HL-60 (cell line): Measurements from ENCODE around the gene TIMP2.
"Not testable (repeated sequence)": the region's sequence is repeated elsewhere in the genome, so short reads cannot be mapped to it uniquely, and the experiment has no call there.

ENCODE experiments used
- DNase-seq, 2 experiments: peaks; one replicate each; pipeline ENCODE4 v3.0.0-alpha.2; 2010 to 2020; ENCODE audit warnings: low read depth in 1 of 2, low spot score in 1 of 2
- H3K27ac ChIP-seq: fragments of 250-450 bp; sonication (Bioruptor Pico); replicated peaks from 2 replicates; pipeline ENCODE4 v1.5.1; 2020; ENCODE audit warnings: mild to moderate bottlenecking, moderate library complexity
- H3K27me3 ChIP-seq: fragments of 250-450 bp; sonication (Bioruptor Pico); 2 replicates; pipeline ENCODE4 v1.5.1; 2021; ENCODE audit warnings: mild to moderate bottlenecking, moderate library complexity; ENCODE audit not compliant: insufficient read depth, poor library complexity, severe bottlenecking
- H3K4me3 ChIP-seq: replicated peaks from 2 replicates; pipeline ENCODE4 v1.5.1; 2011; ENCODE audit warnings: mild to moderate bottlenecking, control low read depth, low read length; ENCODE audit not compliant: insufficient read depth
- CTCF ChIP-seq: IDR thresholded peaks from one replicate; pipeline ENCODE4 v1.5.1; 2011; ENCODE audit warnings: low read length, control low read depth, inconsistent platforms; ENCODE audit not compliant: insufficient read depth
- GABPA ChIP-seq: IDR thresholded peaks from 2 replicates; pipeline ENCODE4 v1.6.1; 2012; ENCODE audit warnings: low read depth
- POLR2AphosphoS5 ChIP-seq: IDR thresholded peaks from 2 replicates; pipeline ENCODE4 v1.6.1; 2012; ENCODE audit warnings: low read depth
- REST ChIP-seq: IDR thresholded peaks from 2 replicates; pipeline ENCODE4 v1.6.1; 2012; ENCODE audit warnings: low read depth; ENCODE audit not compliant: insufficient replicate concordance
- SPI1 ChIP-seq: IDR thresholded peaks from 2 replicates; pipeline ENCODE4 v1.6.1; 2012; ENCODE audit warnings: low read depth, mild to moderate bottlenecking, borderline replicate concordance

Gene TIMP2

GRCh38 chr17:78891406-78892061 lies 33.7 kb downstream of the TIMP2 start:
- Histone ChIP-seq H3K27me3 (no peaks in the 10 kb centered on the region), H3K4me3 (no peak overlapping the region), H3K27ac (peak overlapping the region; percentile 70)
- TF ChIP-seq GABPA (no peak), SPI1 (no peak), POLR2AphosphoS5 (no peak), CTCF (no peak), REST (no peak)
- DNase-seq, result no peak

GRCh38 chr17:78890498-78890897 lies 34.7 kb downstream of the TIMP2 start:
- peak; percentile 92 to 99 for DNase-seq
- H3K27ac ChIP-seq, result peak overlapping the region; percentile 70

GRCh38 chr17:78890096-78890495 lies 35.1 kb downstream of the TIMP2 start:
- not testable (repeated sequence) for H3K4me3 ChIP-seq, H3K27me3 ChIP-seq
- DNase-seq, result peak in 1 of 2 experiments; percentile 62
- H3K27ac ChIP-seq, result peak overlapping the region; percentile 70

More at GRCh38 chr17:78890498-78890897, 34.7 kb downstream of the TIMP2 start:
- TF ChIP-seq GABPA (no peak; the same call in 1 of the 2 replicates), SPI1 (peak; percentile 97), POLR2AphosphoS5 (peak; percentile 80)
- Histone ChIP-seq H3K4me3 (no peak overlapping the region), H3K27me3 (no peaks in the 10 kb centered on the region)

- DNase-seq, result no peak
- Histone ChIP-seq H3K27ac (peak overlapping the region; percentile 70), H3K4me3 (no peak overlapping the region), H3K27me3 (no peaks in the 10 kb centered on the region)
- no peak for TF ChIP-seq POLR2AphosphoS5
- TF ChIP-seq SPI1, result no peak
- TF ChIP-seq REST, result no peak
- TF ChIP-seq CTCF, result no peak
- no peak for TF ChIP-seq GABPA
These were observed 35.7 kb downstream of the TIMP2 start for GRCh38 chr17:78889531-78889930.
